Activated T-helper 9 cell treated with anti-CD3 and anti-CD28 coated beads, Interleukin-2, amount 50 U/mL, for 16 hours (primary cell): ENCODE measurements around the gene INSYN1.

Source experiments
- DNase-seq: peaks from one replicate; pipeline ENCODE4 v3.0.0-alpha.2; 2020; ENCODE audit warnings: low read depth

The INSYN1 gene

DNA sequence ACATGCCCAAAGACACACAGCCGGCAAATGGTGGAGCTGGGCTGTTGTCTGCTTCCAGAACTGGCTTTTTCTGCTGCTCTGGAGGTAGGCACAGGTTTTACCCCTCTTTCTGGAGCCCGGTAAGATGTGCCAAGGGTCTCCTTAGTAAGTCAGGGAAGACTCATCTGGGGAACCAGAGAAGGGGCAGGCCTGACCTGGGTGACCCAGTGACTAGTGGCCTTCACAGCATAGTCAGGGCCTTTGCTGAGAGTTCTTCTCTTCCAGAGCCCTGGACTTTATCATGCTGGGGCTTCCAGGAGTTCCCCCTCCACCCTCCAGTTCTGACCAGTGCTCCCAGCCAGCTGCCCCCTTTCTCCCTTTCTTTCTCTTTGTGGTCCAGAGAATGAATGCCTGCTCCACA, 65.8 kb downstream of the INSYN1 start:
- no peak for DNase-seq

GRCh38 chr15:73686781-73687256, 66.3 kb downstream of the INSYN1 start:
- no peak for DNase-seq

GRCh38 chr15:73685981-73686380, 67.2 kb downstream of the INSYN1 start:
- no peak for DNase-seq
